Activated CD4-positive, alpha-beta T cell treated with anti-CD3 and anti-CD28 coated beads, Interleukin-2, amount 10 ng/mL, durations not matched to agents 24 days and 14 days (primary cell): ENCODE data around the gene ANKS1B. TPM values are rescaled to one million over a fixed set of nuclear protein-coding genes. Genes with fewer than 3 reads are reported as not detected.

Experiments
- DNase-seq: peaks from one replicate; pipeline ENCODE4 v3.0.0; 2022
- H3K27ac Mint-ChIP-seq: one replicate; pipeline ENCODE4 v1.8.0; 2022; ENCODE audit warnings: mild to moderate bottlenecking, mixed read lengths
- H3K27me3 Mint-ChIP-seq: one replicate; pipeline ENCODE4 v1.8.0; 2022; ENCODE audit warnings: mixed read lengths
- H3K36me3 Mint-ChIP-seq: one replicate; pipeline ENCODE4 v1.8.0; 2022; ENCODE audit warnings: low read depth, mild to moderate bottlenecking, mixed read lengths
- H3K4me1 Mint-ChIP-seq: one replicate; pipeline ENCODE4 v1.8.0; 2021; ENCODE audit warnings: mixed read lengths
- H3K4me3 Mint-ChIP-seq: one replicate; pipeline ENCODE4 v1.8.0; 2022; ENCODE audit warnings: mild to moderate bottlenecking, moderate library complexity, mixed read lengths
- H3K9me3 Mint-ChIP-seq: one replicate; pipeline ENCODE4 v1.8.0; 2021; ENCODE audit warnings: mixed read lengths
- intact Hi-C: fragments of 100-400 bp; cut with micrococcal nuclease; formaldehyde crosslinking; loops from one replicate; pipeline ENCODE4 v1.15.1; 2023
- total RNA-seq: library from RNA; stranded (reverse); gene quantifications from 2 replicates; pipeline ENCODE4 v1.2.3, GENCODE V29; 2022

The ANKS1B gene
- total RNA-seq, 1 donor from 2014 or later, result 1.5 TPM

GRCh38 chr12:99140017-99140720 is 844.6 kb downstream of the ANKS1B start:
- DNase-seq, result no peak
- H3K4me1 Mint-ChIP-seq, result no peaks in the 10 kb centered on the region
- no peaks in the 10 kb centered on the region for H3K36me3 Mint-ChIP-seq
- no peaks in the 10 kb centered on the region for H3K27me3 Mint-ChIP-seq
- no peak overlapping the region for H3K4me3 Mint-ChIP-seq
- H3K9me3 Mint-ChIP-seq, result peaks cover 7% of the 10 kb centered on the region
- intact Hi-C loops, result no loop called here
- no peak overlapping the region for H3K27ac Mint-ChIP-seq

GRCh38 chr12:99138393-99138792 is 846.3 kb downstream of the ANKS1B start:
- no peaks in the 10 kb centered on the region for H3K4me1 Mint-ChIP-seq
- no peak overlapping the region for H3K27ac Mint-ChIP-seq
- intact Hi-C loops, result no loop called here
- no peak overlapping the region for H3K4me3 Mint-ChIP-seq
- no peak for DNase-seq
- H3K27me3 Mint-ChIP-seq, result no peaks in the 10 kb centered on the region
- peaks cover 4% of the 10 kb centered on the region for H3K9me3 Mint-ChIP-seq
- no peaks in the 10 kb centered on the region for H3K36me3 Mint-ChIP-seq

GRCh38 chr12:99137124-99137855 is 847.4 kb downstream of the ANKS1B start:
- intact Hi-C loops, result no loop called here
- H3K9me3 Mint-ChIP-seq, result peaks cover 4% of the 10 kb centered on the region
- no peaks in the 10 kb centered on the region for H3K36me3 Mint-ChIP-seq
- DNase-seq, result no peak
- no peaks in the 10 kb centered on the region for H3K27me3 Mint-ChIP-seq
- no peak overlapping the region for H3K27ac Mint-ChIP-seq
- H3K4me3 Mint-ChIP-seq, result no peak overlapping the region
- no peaks in the 10 kb centered on the region for H3K4me1 Mint-ChIP-seq

- Mint-ChIP-seq H3K4me1 (no peaks in the 10 kb centered on the region), H3K36me3 (no peaks in the 10 kb centered on the region), H3K27ac (no peak overlapping the region), H3K27me3 (no peaks in the 10 kb centered on the region), H3K9me3 (peaks cover 4% of the 10 kb centered on the region), H3K4me3 (no peak overlapping the region)
- DNase-seq, result no peak
- intact Hi-C loops, result no loop called here
Observed at GRCh38 chr12:99136516-99136915, 848.2 kb downstream of the ANKS1B start.

GRCh38 chr12:99135376-99135775 is 849.4 kb downstream of the ANKS1B start:
- H3K36me3 Mint-ChIP-seq, result no peaks in the 10 kb centered on the region
- no peak for DNase-seq
- H3K27me3 Mint-ChIP-seq, result no peaks in the 10 kb centered on the region
- no peak overlapping the region for H3K27ac Mint-ChIP-seq
- H3K4me1 Mint-ChIP-seq, result no peaks in the 10 kb centered on the region
- no peak overlapping the region for H3K4me3 Mint-ChIP-seq
- H3K9me3 Mint-ChIP-seq, result no peaks in the 10 kb centered on the region
- intact Hi-C loops, result no loop called here

GRCh38 chr12:99133401-99133800 is 851.3 kb downstream of the ANKS1B start:
- no peaks in the 10 kb centered on the region for H3K4me1 Mint-ChIP-seq
- intact Hi-C loops, result no loop called here
- H3K4me3 Mint-ChIP-seq, result no peak overlapping the region
- H3K9me3 Mint-ChIP-seq, result no peaks in the 10 kb centered on the region
- DNase-seq, result no peak
- no peaks in the 10 kb centered on the region for H3K36me3 Mint-ChIP-seq
- H3K27ac Mint-ChIP-seq, result no peak overlapping the region
- H3K27me3 Mint-ChIP-seq, result no peaks in the 10 kb centered on the region

GRCh38 chr12:99131751-99132199 is 853.0 kb downstream of the ANKS1B start:
- Mint-ChIP-seq H3K36me3 (no peaks in the 10 kb centered on the region), H3K4me3 (no peak overlapping the region), H3K27ac (no peak overlapping the region), H3K4me1 (no peaks in the 10 kb centered on the region), H3K9me3 (no peaks in the 10 kb centered on the region), H3K27me3 (no peaks in the 10 kb centered on the region)
- intact Hi-C loops, result no loop called here
- DNase-seq, result no peak

GRCh38 chr12:99130808-99131553 is 853.8 kb downstream of the ANKS1B start:
- Mint-ChIP-seq H3K36me3 (no peaks in the 10 kb centered on the region), H3K4me1 (no peaks in the 10 kb centered on the region), H3K27me3 (no peaks in the 10 kb centered on the region), H3K4me3 (no peak overlapping the region), H3K9me3 (no peaks in the 10 kb centered on the region), H3K27ac (no peak overlapping the region)
- intact Hi-C loops, result no loop called here
- DNase-seq, result no peak

GRCh38 chr12:99128246-99128802 is 856.4 kb downstream of the ANKS1B start:
- H3K9me3 Mint-ChIP-seq, result no peaks in the 10 kb centered on the region
- no peak for DNase-seq
- no peak overlapping the region for H3K27ac Mint-ChIP-seq
- no peaks in the 10 kb centered on the region for H3K4me1 Mint-ChIP-seq
- intact Hi-C loops, result loop anchor here (10.0 kb wide), 1 partner anchor 656 kb away; no protein-coding TSS in a partner anchor
- no peaks in the 10 kb centered on the region for H3K27me3 Mint-ChIP-seq
- no peak overlapping the region for H3K4me3 Mint-ChIP-seq
- no peaks in the 10 kb centered on the region for H3K36me3 Mint-ChIP-seq

- Mint-ChIP-seq H3K4me3 (no peak overlapping the region), H3K9me3 (no peaks in the 10 kb centered on the region)
- intact Hi-C loops, result loop anchor here (10.0 kb wide), 1 partner anchor 662 kb away; no protein-coding TSS in a partner anchor
Observed at GRCh38 chr12:99122959-99123358, 861.8 kb downstream of the ANKS1B start.

GRCh38 chr12:99122496-99122895 is 862.2 kb downstream of the ANKS1B start:
- no peaks in the 10 kb centered on the region for H3K27me3 Mint-ChIP-seq
- no peak overlapping the region for H3K4me3 Mint-ChIP-seq
- intact Hi-C loops, result loop anchor here (10.0 kb wide), 1 partner anchor 662 kb away; no protein-coding TSS in a partner anchor
- H3K4me1 Mint-ChIP-seq, result no peaks in the 10 kb centered on the region
- no peak overlapping the region for H3K27ac Mint-ChIP-seq
- no peaks in the 10 kb centered on the region for H3K9me3 Mint-ChIP-seq
- DNase-seq, result no peak
- no peaks in the 10 kb centered on the region for H3K36me3 Mint-ChIP-seq

More at GRCh38 chr12:99122959-99123358, 861.8 kb downstream of the ANKS1B start:
- DNase-seq, result no peak
- Mint-ChIP-seq H3K27me3 (no peaks in the 10 kb centered on the region), H3K4me1 (no peaks in the 10 kb centered on the region), H3K36me3 (no peaks in the 10 kb centered on the region), H3K27ac (no peak overlapping the region)

- intact Hi-C loops, result loop anchor here (10.0 kb wide), 1 partner anchor 663 kb away; no protein-coding TSS in a partner anchor
- no peak for DNase-seq
- no peaks in the 10 kb centered on the region for H3K9me3 Mint-ChIP-seq
- H3K36me3 Mint-ChIP-seq, result no peaks in the 10 kb centered on the region
- H3K4me3 Mint-ChIP-seq, result no peak overlapping the region
- no peaks in the 10 kb centered on the region for H3K27me3 Mint-ChIP-seq
- no peaks in the 10 kb centered on the region for H3K4me1 Mint-ChIP-seq
- no peak overlapping the region for H3K27ac Mint-ChIP-seq
Observed at GRCh38 chr12:99121546-99121945, 863.2 kb downstream of the ANKS1B start.

- no peaks in the 10 kb centered on the region for H3K27me3 Mint-ChIP-seq
- no peaks in the 10 kb centered on the region for H3K4me1 Mint-ChIP-seq
- DNase-seq, result no peak
- no peaks in the 10 kb centered on the region for H3K36me3 Mint-ChIP-seq
- H3K4me3 Mint-ChIP-seq, result no peak overlapping the region
- intact Hi-C loops, result loop anchor here (10.0 kb wide), 1 partner anchor 665 kb away; no protein-coding TSS in a partner anchor
- H3K27ac Mint-ChIP-seq, result no peak overlapping the region
- no peaks in the 10 kb centered on the region for H3K9me3 Mint-ChIP-seq
Observed at GRCh38 chr12:99119943-99120342, 864.8 kb downstream of the ANKS1B start.
